Measurements from ENCODE around the gene SLCO2B1. TPM values are rescaled to one million over a fixed set of nuclear protein-coding genes. Genes with fewer than 3 reads are reported as not detected.

The SLCO2B1 gene
- total RNA-seq, 1 experiment from 2014 or later, result 0.57 TPM

GRCh38 chr11:75151346-75152047 is 590 bp downstream of the SLCO2B1 start:
- CTCF ChIA-PET, result interaction anchor here (1.0 to 3.7 kb wide), 4 partner anchors 10 to 129 kb away, joined by 3 to 27 read pairs (median 10); no protein-coding TSS in a partner anchor
- no peaks in the 10 kb centered on the region for H3K9me3 Mint-ChIP-seq
- no peak overlapping the region for H3K4me3 Mint-ChIP-seq
- POLR2A ChIA-PET, result no interaction called here
- no peak overlapping the region for H3K27ac Mint-ChIP-seq
- no peaks in the 10 kb centered on the region; the same call in 1 of the 2 replicates for H3K27me3 Mint-ChIP-seq (ENCODE audit: low read depth)
- no peaks in the 10 kb centered on the region for H3K4me1 Mint-ChIP-seq
- TF ChIP-seq ZNF138 (CRISPR knock-in tag; conservative IDR thresholded peaks at IDR 0.05), result no peak
- no peak for TF ChIP-seq PRRX2 (CRISPR knock-in tag; IDR thresholded peaks at IDR 0.05)
- no peak for TF ChIP-seq AFF4 (CRISPR knock-in tag; IDR thresholded peaks at IDR 0.05; ENCODE audit: borderline replicate concordance)
- no peak for TF ChIP-seq ATF1 (CRISPR knock-in tag; IDR thresholded peaks at IDR 0.05)
- TF ChIP-seq SP1 (CRISPR knock-in tag; conservative IDR thresholded peaks at IDR 0.05), result no peak
- TF ChIP-seq JUN (CRISPR knock-in tag; IDR thresholded peaks at IDR 0.05), result no peak
- no peak for TF ChIP-seq ZNF232 (CRISPR knock-in tag; IDR thresholded peaks at IDR 0.05)
- TF ChIP-seq CBFB (CRISPR knock-in tag; IDR thresholded peaks at IDR 0.05; ENCODE audit: low read depth), result no peak
- no peak for TF ChIP-seq ZNF512 (CRISPR knock-in tag; IDR thresholded peaks at IDR 0.05; ENCODE audit: borderline replicate concordance)
- TF ChIP-seq IRF1 (CRISPR knock-in tag; IDR thresholded peaks at IDR 0.05), result no peak
- no peak for TF ChIP-seq ZNF416 (CRISPR knock-in tag; IDR thresholded peaks at IDR 0.05)
- TF ChIP-seq JAZF1 (CRISPR knock-in tag; IDR thresholded peaks at IDR 0.05), result no peak
- no peak for TF ChIP-seq ZMAT4 (CRISPR knock-in tag; IDR thresholded peaks at IDR 0.05)
- TF ChIP-seq SOX15 (CRISPR knock-in tag; IDR thresholded peaks at IDR 0.05), result no peak
- no peak for TF ChIP-seq ATF3 (CRISPR knock-in tag; conservative IDR thresholded peaks at IDR 0.05)
- TF ChIP-seq FOXJ3 (CRISPR knock-in tag; IDR thresholded peaks at IDR 0.05; ENCODE audit: borderline replicate concordance), result no peak
- no peak for TF ChIP-seq STAT6 (CRISPR knock-in tag; conservative IDR thresholded peaks at IDR 0.05; ENCODE audit: low read depth)
- no peak for TF ChIP-seq ZNF425 (CRISPR knock-in tag; conservative IDR thresholded peaks at IDR 0.05)
- TF ChIP-seq PREB (CRISPR knock-in tag; IDR thresholded peaks at IDR 0.05; ENCODE audit: borderline replicate concordance), result no peak
- H3K36me3 Mint-ChIP-seq, result no peaks in the 10 kb centered on the region
- DNase-seq (ENCODE audit: low spot score), result no peak
- no peak for ATAC-seq
